B cell (primary cell): ENCODE data around the gene DLG2. TPM values are rescaled to one million over a fixed set of nuclear protein-coding genes. Genes with fewer than 3 reads are reported as not detected.

ENCODE experiments used
- ATAC-seq: fragments of 200-7000 bp; cut with Tn5 transposase; one replicate; pipeline ENCODE4 v1.10.0; 2021; ENCODE audit warnings: low read depth, mild to moderate bottlenecking, moderate number of reproducible peaks, moderate library complexity
- CTCF ChIA-PET: fragments of 350-600 bp; sonication (Branson Sonifier 250); formaldehyde crosslinking; loops from one replicate; lab custom pipeline; 2021; ENCODE audit warnings: antibody characterized with exemption, inconsistent platforms; lab: Charles Lee
- POLR2A ChIA-PET: fragments of 350-600 bp; sonication (Branson Sonifier 250); formaldehyde crosslinking; loops from one replicate; lab custom pipeline; 2021; ENCODE audit warnings: antibody characterized with exemption; lab: Charles Lee
- DNase-seq: peaks from one replicate; pipeline ENCODE4 v3.0.0; 2013
- H2AFZ ChIP-seq: 2 replicates; pipeline ENCODE4 v1.6.1; 2012; ENCODE audit warnings: mild to moderate bottlenecking, low read depth, low read length; ENCODE audit not compliant: insufficient read depth, poor library complexity, severe bottlenecking
- H3K27ac ChIP-seq, 2 donors: 1 replicate in 1 of 2; 2 replicates in 1 of 2; pipeline ENCODE4 v1.5.1; 2012 to 2013; ENCODE audit warnings: low read length in 2 of 2, mild to moderate bottlenecking in 2 of 2, moderate library complexity in 1 of 2
- H3K27me3 ChIP-seq, 4 experiments: fragments of 200-600 bp in 1 of 4; sonication (generic) in 1 of 4; replicated peaks in 1 of 4; 1 replicate in 2 of 4; 2 replicates in 2 of 4; pipeline versions ENCODE4 v1.6.1 to v1.7.0; 2013 to 2016; ENCODE audit warnings: low read length in 3 of 4, mild to moderate bottlenecking in 2 of 4, mixed read lengths in 1 of 4, moderate library complexity in 1 of 4; ENCODE audit not compliant: insufficient read depth in 4 of 4, control insufficient read depth in 3 of 4; ENCODE audit errors: control extremely low read depth in 1 of 4
- H3K36me3 ChIP-seq, 2 experiments: replicated peaks in 1 of 2; 1 replicate in 1 of 2; 2 replicates in 1 of 2; pipeline versions ENCODE4 v1.6.1 to v1.7.1; 2013; ENCODE audit warnings: low read length in 1 of 2; ENCODE audit not compliant: insufficient read depth in 2 of 2, control insufficient read depth in 1 of 2; ENCODE audit errors: control extremely low read depth in 1 of 2, extremely low read depth in 1 of 2
- H3K4me1 ChIP-seq, 2 donors: fragments of 200-600 bp in 1 of 2; sonication (generic) in 1 of 2; 1 replicate in 1 of 2; 2 replicates in 1 of 2; pipeline versions ENCODE4 v1.5.1 to v1.6.1; 2013 to 2017; ENCODE audit warnings: low read length in 2 of 2; ENCODE audit not compliant: control insufficient read depth in 2 of 2, insufficient read depth in 2 of 2
- H3K4me2 ChIP-seq: replicated peaks from 2 replicates; pipeline ENCODE3; 2012; ENCODE audit warnings: mild to moderate bottlenecking, low read depth, low read length; ENCODE audit not compliant: poor library complexity, severe bottlenecking
- H3K4me3 ChIP-seq, 5 experiments: fragments of 200-600 bp in 1 of 5; sonication (generic) in 1 of 5; 1 replicate in 3 of 5; 2 replicates in 2 of 5; pipeline versions ENCODE4 v1.5.1 to v1.7.0; 2011 to 2016; ENCODE audit warnings: low read length in 4 of 5, mild to moderate bottlenecking in 4 of 5, low read depth in 2 of 5, control low read depth in 1 of 5, moderate library complexity in 1 of 5; ENCODE audit not compliant: insufficient read depth in 1 of 5; ENCODE audit errors: control extremely low read depth in 1 of 5, extremely low read depth in 1 of 5
- H3K79me2 ChIP-seq: fragments of 200-600 bp; sonication (generic); one replicate; pipeline ENCODE4 v1.6.0; 2016; ENCODE audit warnings: low read length; ENCODE audit not compliant: control insufficient read depth, insufficient read depth
- H3K9ac ChIP-seq: fragments of 200-600 bp; sonication (generic); 2 replicates; pipeline ENCODE4 v1.6.1; 2017; ENCODE audit warnings: mild to moderate bottlenecking, low read length, moderate library complexity
- H3K9me3 ChIP-seq, 3 donors: one replicate each; pipeline versions ENCODE4 v1.6.1 to v1.7.1; 2013; ENCODE audit warnings: low read length in 2 of 3; ENCODE audit not compliant: control insufficient read depth in 2 of 3, insufficient read depth in 1 of 3; ENCODE audit errors: control extremely low read depth in 1 of 3
- H4K20me1 ChIP-seq: 2 replicates; pipeline ENCODE4 v1.6.0; 2012; ENCODE audit warnings: mild to moderate bottlenecking, low read length; ENCODE audit not compliant: insufficient read depth, control insufficient read depth, poor library complexity, severe bottlenecking
- H3K27ac Mint-ChIP-seq: one replicate; pipeline ENCODE4 v1.8.0; 2021; ENCODE audit warnings: mixed read lengths
- H3K27me3 Mint-ChIP-seq: one replicate; pipeline ENCODE4 v1.8.0; 2021; ENCODE audit warnings: mixed read lengths
- H3K4me1 Mint-ChIP-seq: one replicate; pipeline ENCODE4 v1.8.0; 2021; ENCODE audit warnings: mixed read lengths
- H3K4me3 Mint-ChIP-seq: one replicate; pipeline ENCODE4 v1.8.0; 2021; ENCODE audit warnings: mixed read lengths
- H3K9me3 Mint-ChIP-seq: one replicate; pipeline ENCODE4 v1.8.0; 2022; ENCODE audit warnings: mixed read lengths; ENCODE audit not compliant: insufficient read depth
- CTCF ChIP-seq: fragments of 200-600 bp; IDR thresholded peaks from one replicate; pipeline ENCODE4 v1.8.0; 2022; ENCODE audit warnings: antibody characterized with exemption, mild to moderate bottlenecking
- EZH2 ChIP-seq: IDR thresholded peaks from 2 replicates; pipeline ENCODE4 v1.6.1; 2012; ENCODE audit warnings: borderline replicate concordance, low read depth, mild to moderate bottlenecking, moderate library complexity, low read length; ENCODE audit not compliant: insufficient read depth, poor library complexity, severe bottlenecking
- WGBS: methylation state at CpG from one replicate; pipeline ENCODE4 v1.1.5; 2013; ENCODE audit warnings: missing lambda C conversion rate; ENCODE audit not compliant: insufficient coverage; 5-methylcytosine and 5-hydroxymethylcytosine counted together
- intact Hi-C: fragments of 100-400 bp; cut with micrococcal nuclease; formaldehyde crosslinking; loops from one replicate; pipeline ENCODE4 v1.10.0; 2022
- polyA plus RNA-seq: library from polyadenylated mRNA; depleted of rRNA; stranded (reverse); fragments of >200 nt; gene quantifications from 2 replicates; pipeline ENCODE4 v1.2.3, GENCODE V29; 2012
- total RNA-seq, 2 donors: library from RNA; stranded (reverse); fragments of 120-200 nt in 1 of 2; gene quantifications; 1 replicate in 1 of 2; 2 replicates in 1 of 2; pipeline versions ENCODE4 v1.2.3 to v1.2.4, GENCODE V29; 2013 to 2022

Gene DLG2
- total and polyA plus RNA-seq, 2 donors (not counting 1 experiment from before 2014, with no cell fraction given): 0.54 to 5.4 TPM

GRCh38 chr11:84884836-84885235 lies 742.3 kb downstream of the DLG2 start:
- no peaks in the 10 kb centered on the region for H3K27me3 Mint-ChIP-seq
- no peaks in the 10 kb centered on the region for H3K4me1 ChIP-seq
- no peaks in the 10 kb centered on the region for H3K4me1 Mint-ChIP-seq
- H3K9me3 Mint-ChIP-seq: no peaks in the 10 kb centered on the region
- ChIA-PET CTCF (no interaction called here), POLR2A (no interaction called here)
- no peaks in the 10 kb centered on the region for H3K36me3 ChIP-seq
- H3K27ac ChIP-seq: no peak overlapping the region
- H3K27ac Mint-ChIP-seq: no peak overlapping the region
- H2AFZ ChIP-seq: no peak overlapping the region
- TF ChIP-seq CTCF (no peak), EZH2 (no peak)
- intact Hi-C loops: no loop called here
- no peak overlapping the region for H3K9ac ChIP-seq
- H3K4me2 ChIP-seq: no peak overlapping the region
- H3K27me3 ChIP-seq: no peaks in the 10 kb centered on the region
- 100% methylated on average over 1 of the region's 2 CpGs for WGBS
- no peaks in the 10 kb centered on the region for H4K20me1 ChIP-seq
- no peak overlapping the region for H3K4me3 ChIP-seq
- no peak for ATAC-seq
- no peak for DNase-seq
- H3K9me3 ChIP-seq: no peaks in the 10 kb centered on the region
- no peak overlapping the region for H3K4me3 Mint-ChIP-seq
- H3K79me2 ChIP-seq: no peaks in the 10 kb centered on the region

GRCh38 chr11:84882056-84882455 lies 745.1 kb downstream of the DLG2 start:
- intact Hi-C loops: no loop called here
- Histone ChIP-seq H2AFZ (no peak overlapping the region), H3K4me3 (no peak overlapping the region), H3K9ac (no peak overlapping the region), H4K20me1 (no peaks in the 10 kb centered on the region), H3K79me2 (no peaks in the 10 kb centered on the region), H3K4me1 (no peaks in the 10 kb centered on the region), H3K27ac (no peak overlapping the region), H3K27me3 (no peaks in the 10 kb centered on the region), H3K4me2 (no peak overlapping the region), H3K36me3 (no peaks in the 10 kb centered on the region), H3K9me3 (no peaks in the 10 kb centered on the region)
- ChIA-PET POLR2A (no interaction called here), CTCF (no interaction called here)
- Mint-ChIP-seq H3K4me3 (no peak overlapping the region), H3K9me3 (no peaks in the 10 kb centered on the region), H3K4me1 (no peaks in the 10 kb centered on the region), H3K27ac (no peak overlapping the region), H3K27me3 (no peaks in the 10 kb centered on the region)
- ATAC-seq: no peak
- no peak for DNase-seq
- no peak for TF ChIP-seq EZH2
- no peak for TF ChIP-seq CTCF
- WGBS: no CpG with 5 or more reads among the region's 2 CpGs
